MCF 10A (cell line): ENCODE data around the gene TRIB2. TPM values are rescaled to one million over a fixed set of nuclear protein-coding genes. Genes with fewer than 3 reads are reported as not detected.

Source experiments
- BruUV-seq: library from RNA; stranded (reverse); fragments of 400-500 nt; replicated peaks from 2 replicates; lab custom pipeline; 2021; lab: Mats Ljungman, UMichigan
- CTCF ChIA-PET: fragments of 300-600 bp; sonication (Branson Sonifier 250); formaldehyde crosslinking; extraction: SDS; loops from one replicate; lab custom pipeline; 2021; ENCODE audit warnings: antibody characterized with exemption, inconsistent platforms; lab: Yijun Ruan, JAX
- POLR2A ChIA-PET: fragments of 300-600, 350-650 bp; sonication (Branson Sonifier 250); formaldehyde crosslinking; extraction: SDS; loops from one replicate; lab custom pipeline; 2020; ENCODE audit warnings: antibody characterized with exemption, inconsistent platforms; lab: Yijun Ruan, JAX
- DNase-seq: peaks from one replicate; pipeline ENCODE4 v3.0.0-alpha.2; 2018; ENCODE audit not compliant: unreplicated experiment
- H3K27ac Mint-ChIP-seq: one replicate; pipeline ENCODE4 v1.8.0; 2022; ENCODE audit warnings: mild to moderate bottlenecking, low read depth, mixed read lengths; ENCODE audit not compliant: unreplicated experiment
- H3K27me3 Mint-ChIP-seq: one replicate; pipeline ENCODE4 v1.8.0; 2022; ENCODE audit warnings: mixed read lengths; ENCODE audit not compliant: insufficient read depth, unreplicated experiment
- H3K36me3 Mint-ChIP-seq: one replicate; pipeline ENCODE4 v1.8.0; 2022; ENCODE audit warnings: mild to moderate bottlenecking, moderate library complexity, mixed read lengths; ENCODE audit not compliant: insufficient read depth, unreplicated experiment
- H3K4me1 Mint-ChIP-seq: one replicate; pipeline ENCODE4 v1.8.0; 2022; ENCODE audit warnings: mixed read lengths; ENCODE audit not compliant: insufficient read depth, unreplicated experiment
- H3K4me3 Mint-ChIP-seq: one replicate; pipeline ENCODE4 v1.8.0; 2022; ENCODE audit warnings: mild to moderate bottlenecking, moderate library complexity, mixed read lengths; ENCODE audit not compliant: unreplicated experiment
- H3K9me3 Mint-ChIP-seq: one replicate; pipeline ENCODE4 v1.8.0; 2022; ENCODE audit warnings: mixed read lengths; ENCODE audit not compliant: unreplicated experiment
- intact Hi-C: fragments of 100-400 bp; cut with micrococcal nuclease; formaldehyde crosslinking; loops from 2 replicates; pipeline ENCODE4 v1.14.1; 2022
- total RNA-seq: library from RNA; stranded (reverse); gene quantifications from 2 replicates; pipeline ENCODE4 v1.2.3, GENCODE V29; 2022
- TF ChIP-seq, protein P1 (sequence below): fragments of 200-600 bp; IDR thresholded peaks from one replicate; pipeline ENCODE4 v1.8.0; 2022; ENCODE audit warnings: antibody characterized with exemption, mild to moderate bottlenecking; ENCODE audit not compliant: unreplicated experiment

The TRIB2 gene
- total RNA-seq, 1 experiment from 2014 or later: 12.9 TPM

DNA sequence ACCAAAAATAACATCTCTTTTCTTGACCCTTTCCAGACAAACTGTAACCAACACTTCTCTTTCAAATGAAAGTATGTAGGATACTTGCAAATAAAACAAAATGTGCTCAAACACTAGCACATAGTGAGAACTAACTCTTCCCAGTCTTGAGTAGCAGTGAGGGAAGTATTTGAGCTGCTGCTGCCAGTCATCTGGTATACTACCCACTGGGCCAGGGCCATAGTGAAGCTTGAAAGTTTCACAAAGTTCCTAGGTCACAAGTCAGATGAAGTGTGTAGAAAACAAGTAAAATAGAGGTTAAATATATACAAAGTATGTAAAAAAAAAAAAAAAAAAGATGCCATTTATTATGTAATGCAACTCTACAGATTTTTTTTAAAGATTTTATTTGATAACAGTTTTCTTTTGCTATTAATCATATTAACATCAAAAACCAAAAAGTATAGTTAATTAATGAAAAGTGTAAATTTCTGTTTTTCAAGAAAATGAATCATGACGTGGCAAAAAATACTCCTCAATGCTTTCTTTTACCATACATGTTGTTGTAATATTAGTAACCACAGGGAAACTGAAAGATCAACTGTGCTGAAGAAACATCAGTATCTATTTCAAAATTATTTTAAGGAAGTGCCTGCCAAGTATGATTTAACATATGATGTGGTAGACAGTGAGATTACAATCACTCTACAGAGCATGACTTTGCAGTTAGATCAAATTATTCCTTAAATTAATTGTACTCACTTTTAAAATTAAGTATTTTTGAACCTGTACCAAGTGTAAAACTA, 21.6 kb upstream of the TRIB2 start:
- Mint-ChIP-seq H3K9me3 (peaks cover 14% of the 10 kb centered on the region), H3K27me3 (no peaks in the 10 kb centered on the region), H3K4me3 (no peak overlapping the region), H3K4me1 (peaks cover 7% of the 10 kb centered on the region), H3K27ac (no peak overlapping the region), H3K36me3 (no peaks in the 10 kb centered on the region)
- BruUV-seq: no TSS peak
- DNase-seq: peak; percentile 59
- intact Hi-C loops: no loop called here
- TF ChIP-seq, protein P1, sequence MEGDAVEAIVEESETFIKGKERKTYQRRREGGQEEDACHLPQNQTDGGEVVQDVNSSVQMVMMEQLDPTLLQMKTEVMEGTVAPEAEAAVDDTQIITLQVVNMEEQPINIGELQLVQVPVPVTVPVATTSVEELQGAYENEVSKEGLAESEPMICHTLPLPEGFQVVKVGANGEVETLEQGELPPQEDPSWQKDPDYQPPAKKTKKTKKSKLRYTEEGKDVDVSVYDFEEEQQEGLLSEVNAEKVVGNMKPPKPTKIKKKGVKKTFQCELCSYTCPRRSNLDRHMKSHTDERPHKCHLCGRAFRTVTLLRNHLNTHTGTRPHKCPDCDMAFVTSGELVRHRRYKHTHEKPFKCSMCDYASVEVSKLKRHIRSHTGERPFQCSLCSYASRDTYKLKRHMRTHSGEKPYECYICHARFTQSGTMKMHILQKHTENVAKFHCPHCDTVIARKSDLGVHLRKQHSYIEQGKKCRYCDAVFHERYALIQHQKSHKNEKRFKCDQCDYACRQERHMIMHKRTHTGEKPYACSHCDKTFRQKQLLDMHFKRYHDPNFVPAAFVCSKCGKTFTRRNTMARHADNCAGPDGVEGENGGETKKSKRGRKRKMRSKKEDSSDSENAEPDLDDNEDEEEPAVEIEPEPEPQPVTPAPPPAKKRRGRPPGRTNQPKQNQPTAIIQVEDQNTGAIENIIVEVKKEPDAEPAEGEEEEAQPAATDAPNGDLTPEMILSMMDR: no peak
- ChIA-PET CTCF (interaction anchor here (0.6 kb wide), 1 partner anchor 241 kb away, joined by 4 read pairs; no protein-coding TSS in a partner anchor), POLR2A (interaction anchor here (0.9 kb wide), 1 partner anchor 22 kb away, joined by 3 read pairs; no protein-coding TSS in a partner anchor)

DNA sequence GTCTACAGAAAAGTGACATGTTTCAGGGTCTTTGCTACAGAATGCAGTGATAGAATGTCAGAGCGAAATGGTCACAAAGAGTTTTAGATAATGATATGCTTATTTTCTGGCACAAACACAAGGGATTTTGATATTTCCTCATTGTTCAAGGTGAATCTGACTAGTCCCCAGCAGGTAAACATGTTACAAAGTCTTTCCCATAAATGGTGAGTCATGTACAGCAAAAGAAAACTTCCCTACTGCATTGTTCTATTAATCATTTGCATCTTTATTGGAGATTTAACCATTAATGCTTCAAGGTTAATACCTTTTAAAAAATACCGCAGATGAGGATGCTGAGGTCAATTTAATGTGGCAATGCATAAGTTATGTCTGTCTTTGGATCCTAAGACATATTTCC, 19.1 kb upstream of the TRIB2 start:
- Mint-ChIP-seq H3K9me3 (no peaks in the 10 kb centered on the region), H3K4me1 (peaks cover 27% of the 10 kb centered on the region), H3K4me3 (no peak overlapping the region), H3K27ac (no peak overlapping the region), H3K36me3 (no peaks in the 10 kb centered on the region), H3K27me3 (no peaks in the 10 kb centered on the region)
- TF ChIP-seq, protein P1: no peak
- ChIA-PET POLR2A (no interaction called here), CTCF (no interaction called here)
- intact Hi-C loops: no loop called here
- peak; percentile 62 for DNase-seq
- BruUV-seq: no TSS peak

DNA sequence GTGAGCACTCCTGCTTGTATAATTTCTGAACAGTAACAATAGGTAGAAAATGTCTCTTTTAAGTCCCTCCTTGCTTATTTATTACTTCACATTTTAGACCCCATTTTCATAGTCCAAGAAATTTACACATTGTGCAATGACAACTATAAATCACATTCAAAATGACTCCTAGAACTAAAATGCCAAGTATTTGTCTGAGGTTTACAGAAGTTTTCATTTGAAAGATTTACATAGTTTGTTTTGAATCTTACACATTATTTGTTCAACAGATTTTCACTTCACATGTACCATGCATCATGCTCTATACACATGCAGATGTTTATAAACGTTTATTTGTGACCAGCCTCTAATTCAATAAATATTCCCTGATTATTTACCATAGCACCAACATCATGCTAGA, 15.7 kb upstream of the TRIB2 start:
- CTCF ChIA-PET: interaction anchor here (0.6 to 3.2 kb wide), 2 partner anchors 15 to 308 kb away, joined by 3 to 19 read pairs; partner anchors contain the start of gene TRIB2
- POLR2A ChIA-PET: interaction anchor here (1.5 to 2.2 kb wide), 3 partner anchors 45 to 245 kb away, joined by 4 to 10 read pairs (median 5); no protein-coding TSS in a partner anchor
- Mint-ChIP-seq H3K4me1 (peaks cover 22% of the 10 kb centered on the region), H3K27ac (peak overlapping the region; percentile 58), H3K36me3 (no peaks in the 10 kb centered on the region), H3K4me3 (no peak overlapping the region), H3K27me3 (no peaks in the 10 kb centered on the region), H3K9me3 (no peaks in the 10 kb centered on the region)
- BruUV-seq: no TSS peak
- TF ChIP-seq, protein P1: no peak
- DNase-seq: peak; percentile 40
- intact Hi-C loops: loop anchor here (5.0 kb wide), 3 partner anchors 194 to 259 kb away; no protein-coding TSS in a partner anchor

DNA sequence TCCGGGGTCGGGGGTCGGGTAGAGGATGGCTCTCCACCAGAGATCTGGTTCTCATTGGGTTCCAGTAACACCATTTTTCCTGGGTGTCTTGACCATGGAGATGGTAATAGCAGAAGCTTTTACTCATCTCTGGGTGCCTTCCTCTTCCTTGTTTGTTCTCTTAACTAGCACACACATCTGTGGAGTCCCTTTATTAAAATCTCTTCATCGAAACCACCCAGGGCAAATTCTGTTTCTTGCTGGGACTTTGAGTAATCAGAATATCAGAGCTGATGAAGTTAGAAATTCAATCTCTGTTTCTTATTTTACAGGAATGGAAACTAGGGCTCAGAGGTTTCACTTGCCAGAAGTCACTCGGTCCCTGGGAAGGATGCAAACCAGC, 15.0 kb upstream of the TRIB2 start:
- H3K27me3 Mint-ChIP-seq: no peaks in the 10 kb centered on the region

More for the DNA sequence above, 15.0 kb upstream of the TRIB2 start:
- H3K9me3 Mint-ChIP-seq: no peaks in the 10 kb centered on the region
- TF ChIP-seq, protein P1: no peak
- no peak for DNase-seq
- CTCF ChIA-PET: interaction anchor here (0.7 to 3.2 kb wide), 7 partner anchors 14 to 350 kb away, joined by 3 to 19 read pairs (median 3); partner anchors contain the start of gene TRIB2
- peak overlapping the region; percentile 58 for H3K27ac Mint-ChIP-seq
- no TSS peak for BruUV-seq
- intact Hi-C loops: loop anchor here (5.0 kb wide), 3 partner anchors 194 to 259 kb away; no protein-coding TSS in a partner anchor
- H3K36me3 Mint-ChIP-seq: no peaks in the 10 kb centered on the region
- H3K4me3 Mint-ChIP-seq: peak overlapping the region; percentile 40
- H3K4me1 Mint-ChIP-seq: peaks cover 22% of the 10 kb centered on the region
- POLR2A ChIA-PET: interaction anchor here (0.6 to 4.8 kb wide), 9 partner anchors 8 to 825 kb away, joined by 3 to 44 read pairs (median 5); partner anchors contain the start of gene TRIB2
